HEK293 (cell line): Measurements from ENCODE around the gene CERS5.
A peak's percentile ranks its signal among the peaks of the same experiment; 100 is the strongest.

Experiments used
- CTCF ChIA-PET: fragments of 350-600 bp; formaldehyde crosslinking; extraction: SDS; loops from one replicate; lab custom pipeline; 2021; ENCODE audit warnings: antibody characterized with exemption; lab: Yijun Ruan, JAX
- POLR2A ChIA-PET: fragments of 300-600 bp; formaldehyde crosslinking; extraction: SDS; loops from one replicate; lab custom pipeline; 2020; ENCODE audit warnings: antibody characterized with exemption, inconsistent platforms; lab: Yijun Ruan, JAX
- H3K27ac ChIP-seq: fragments of 200-500 bp; sonication (Bioruptor generic); 2 replicates; pipeline ENCODE4 v1.5.1; 2014; ENCODE audit warnings: low read depth, low read length, control low read depth, inconsistent platforms; ENCODE audit errors: extremely low read depth
- H3K36me3 ChIP-seq, 2 experiments: fragments of 200-500 bp in 1 of 2; sonication (Bioruptor generic) in 1 of 2; 1 replicate in 1 of 2; 2 replicates in 1 of 2; pipeline ENCODE4 v1.5.1; 2014 to 2017; ENCODE audit warnings: inconsistent platforms in 2 of 2, low read length in 2 of 2; ENCODE audit not compliant: control insufficient read depth in 2 of 2, insufficient read depth in 1 of 2
- H3K4me1 ChIP-seq: fragments of 200-500 bp; sonication (Bioruptor generic); 2 replicates; pipeline ENCODE4 v1.5.1; 2014; ENCODE audit warnings: mild to moderate bottlenecking, low read length, inconsistent platforms; ENCODE audit not compliant: control insufficient read depth, insufficient read depth
- H3K4me3 ChIP-seq: 2 replicates; pipeline ENCODE4 v1.5.1; 2011; ENCODE audit warnings: low read depth, mild to moderate bottlenecking, control low read depth, low read length, moderate library complexity
- H3K9me3 ChIP-seq: fragments of 200-500 bp; sonication (Bioruptor generic); 2 replicates; pipeline ENCODE4 v1.5.1; 2014; ENCODE audit warnings: low read depth, low read length, inconsistent platforms; ENCODE audit not compliant: control insufficient read depth, insufficient read depth
- HOXD13 ChIP-seq: sonication (generic); formaldehyde crosslinking; IDR thresholded peaks from 2 replicates; pipeline ENCODE4 v1.8.0; 2022; ENCODE audit warnings: missing genetic modification reagents, borderline replicate concordance
- KLF8 ChIP-seq: fragments of 450-650 bp; formaldehyde crosslinking; IDR thresholded peaks from 2 replicates; pipeline ENCODE4 v1.5.1; 2016; ENCODE audit warnings: missing biosample characterization, missing genetic modification characterization
- MEIS1 ChIP-seq: sonication (generic); formaldehyde crosslinking; IDR thresholded peaks from 2 replicates; pipeline ENCODE4 v1.8.1; 2022; ENCODE audit warnings: missing genetic modification reagents, mild to moderate bottlenecking, borderline replicate concordance
- SETDB1 ChIP-seq: IDR thresholded peaks from one replicate; pipeline ENCODE4 v1.6.1; 2017; ENCODE audit warnings: mild to moderate bottlenecking, low read length, moderate library complexity, mixed read lengths; ENCODE audit not compliant: insufficient read length
- SP7 ChIP-seq: fragments of 450-650 bp; formaldehyde crosslinking; IDR thresholded peaks from 2 replicates; pipeline ENCODE4 v1.5.1; 2016; ENCODE audit warnings: missing biosample characterization, missing genetic modification characterization
- ZBTB17 ChIP-seq: fragments of 450-650 bp; formaldehyde crosslinking; IDR thresholded peaks from 2 replicates; pipeline ENCODE4 v1.5.1; 2016; ENCODE audit warnings: missing biosample characterization, missing genetic modification characterization
- ZIC2 ChIP-seq: fragments of 450-650 bp; formaldehyde crosslinking; IDR thresholded peaks from 2 replicates; pipeline ENCODE4 v1.5.1; 2016; ENCODE audit warnings: missing biosample characterization, missing genetic modification characterization
- ZNF132 ChIP-seq: fragments of 450-650 bp; formaldehyde crosslinking; IDR thresholded peaks from 2 replicates; pipeline ENCODE4 v1.5.1; 2017; ENCODE audit warnings: missing biosample characterization, missing genetic modification characterization, borderline replicate concordance
- ZNF155 ChIP-seq: fragments of 450-650 bp; formaldehyde crosslinking; IDR thresholded peaks from 2 replicates; pipeline ENCODE4 v1.5.1; 2016; ENCODE audit warnings: missing biosample characterization, missing genetic modification characterization
- ZNF2 ChIP-seq: fragments of 450-650 bp; formaldehyde crosslinking; IDR thresholded peaks from 2 replicates; pipeline ENCODE4 v1.5.1; 2016; ENCODE audit warnings: missing biosample characterization, missing genetic modification characterization
- ZNF266 ChIP-seq: fragments of 450-650 bp; formaldehyde crosslinking; IDR thresholded peaks from 2 replicates; pipeline ENCODE4 v1.5.1; 2016; ENCODE audit warnings: missing biosample characterization, missing genetic modification characterization, low read depth
- ZNF335 ChIP-seq: fragments of 450-650 bp; formaldehyde crosslinking; conservative IDR thresholded peaks from 2 replicates; pipeline ENCODE4 v1.5.1; 2016; ENCODE audit warnings: missing biosample characterization, missing genetic modification characterization
- ZNF341 ChIP-seq: fragments of 450-650 bp; formaldehyde crosslinking; IDR thresholded peaks from 2 replicates; pipeline ENCODE4; 2016; ENCODE audit warnings: low read depth, missing biosample characterization, missing genetic modification characterization
- ZNF391 ChIP-seq: fragments of 450-650 bp; formaldehyde crosslinking; IDR thresholded peaks from 2 replicates; pipeline ENCODE4 v1.5.1; 2016; ENCODE audit warnings: low read depth, missing biosample characterization, missing genetic modification characterization, borderline replicate concordance
- ZNF394 ChIP-seq: fragments of 450-650 bp; formaldehyde crosslinking; IDR thresholded peaks from 2 replicates; pipeline ENCODE4 v1.5.1; 2016; ENCODE audit warnings: missing biosample characterization, missing genetic modification characterization, mild to moderate bottlenecking, moderate library complexity, borderline replicate concordance
- ZNF426 ChIP-seq: fragments of 450-650 bp; formaldehyde crosslinking; IDR thresholded peaks from 2 replicates; pipeline ENCODE4 v1.5.1; 2017; ENCODE audit warnings: missing biosample characterization, missing genetic modification characterization, mild to moderate bottlenecking, inconsistent platforms, moderate library complexity
- ZNF48 ChIP-seq: fragments of 450-650 bp; formaldehyde crosslinking; IDR thresholded peaks from 2 replicates; pipeline ENCODE4 v1.5.1; 2016; ENCODE audit warnings: missing biosample characterization, missing genetic modification characterization
- ZNF544 ChIP-seq: fragments of 450-650 bp; formaldehyde crosslinking; IDR thresholded peaks from 2 replicates; pipeline ENCODE4 v1.5.0; 2017; ENCODE audit warnings: missing biosample characterization, missing genetic modification characterization
- ZNF600 ChIP-seq: fragments of 450-650 bp; formaldehyde crosslinking; IDR thresholded peaks from 2 replicates; pipeline ENCODE4 v1.5.1; 2016; ENCODE audit warnings: missing biosample characterization, missing genetic modification characterization
- ZNF621 ChIP-seq: fragments of 450-650 bp; formaldehyde crosslinking; IDR thresholded peaks from 2 replicates; pipeline ENCODE4 v1.5.1; 2017; ENCODE audit warnings: missing biosample characterization, missing genetic modification characterization
- ZNF701 ChIP-seq: fragments of 450-650 bp; formaldehyde crosslinking; IDR thresholded peaks from 2 replicates; pipeline ENCODE4 v1.5.1; 2016; ENCODE audit warnings: missing biosample characterization, missing genetic modification characterization
- TF ChIP-seq, protein P1 (sequence below): fragments of 450-650 bp; formaldehyde crosslinking; IDR thresholded peaks from 2 replicates; pipeline ENCODE4 v1.5.1; 2016; ENCODE audit warnings: missing biosample characterization, missing genetic modification characterization
- TF ChIP-seq, protein P2 (sequence below): fragments of 450-650 bp; formaldehyde crosslinking; IDR thresholded peaks from 2 replicates; pipeline ENCODE4 v1.5.1; 2016; ENCODE audit warnings: missing biosample characterization, missing genetic modification characterization
- TF ChIP-seq, protein P3 (sequence below): fragments of 450-650 bp; formaldehyde crosslinking; IDR thresholded peaks from 2 replicates; pipeline ENCODE4 v1.5.1; 2016; ENCODE audit warnings: missing biosample characterization, missing genetic modification characterization
- TF ChIP-seq, protein P4 (sequence below): fragments of 450-650 bp; formaldehyde crosslinking; IDR thresholded peaks from 2 replicates; pipeline ENCODE4 v1.5.1; 2016; ENCODE audit warnings: missing biosample characterization, missing genetic modification characterization

CERS5 gene

DNA sequence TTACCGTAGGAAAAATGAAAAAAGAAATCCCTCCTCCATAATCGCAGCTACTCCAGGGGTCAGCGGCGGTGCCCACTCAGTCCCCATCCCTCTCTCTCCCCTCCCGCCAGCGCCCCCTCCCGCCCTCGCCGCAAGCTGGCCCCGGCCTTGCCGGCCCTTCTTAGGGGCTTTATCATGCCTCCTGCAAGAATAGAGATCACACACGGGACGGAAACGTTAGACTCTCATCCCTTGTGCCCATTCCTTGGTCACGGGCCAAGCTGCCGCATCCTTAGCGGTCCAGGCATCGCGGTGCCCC, 55.8 kb downstream of the CERS5 start (continued):
- TF ChIP-seq ZNF155 (no peak), ZNF426 (no peak), KLF8 (tag by site-specific recombination) (no peak), HOXD13 (CRISPR knock-in tag) (no peak)
- TF ChIP-seq, protein P1, sequence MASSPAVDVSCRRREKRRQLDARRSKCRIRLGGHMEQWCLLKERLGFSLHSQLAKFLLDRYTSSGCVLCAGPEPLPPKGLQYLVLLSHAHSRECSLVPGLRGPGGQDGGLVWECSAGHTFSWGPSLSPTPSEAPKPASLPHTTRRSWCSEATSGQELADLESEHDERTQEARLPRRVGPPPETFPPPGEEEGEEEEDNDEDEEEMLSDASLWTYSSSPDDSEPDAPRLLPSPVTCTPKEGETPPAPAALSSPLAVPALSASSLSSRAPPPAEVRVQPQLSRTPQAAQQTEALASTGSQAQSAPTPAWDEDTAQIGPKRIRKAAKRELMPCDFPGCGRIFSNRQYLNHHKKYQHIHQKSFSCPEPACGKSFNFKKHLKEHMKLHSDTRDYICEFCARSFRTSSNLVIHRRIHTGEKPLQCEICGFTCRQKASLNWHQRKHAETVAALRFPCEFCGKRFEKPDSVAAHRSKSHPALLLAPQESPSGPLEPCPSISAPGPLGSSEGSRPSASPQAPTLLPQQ (tag by site-specific recombination): no peak; the same call in 1 of the 2 replicates
- TF ChIP-seq, protein P2, sequence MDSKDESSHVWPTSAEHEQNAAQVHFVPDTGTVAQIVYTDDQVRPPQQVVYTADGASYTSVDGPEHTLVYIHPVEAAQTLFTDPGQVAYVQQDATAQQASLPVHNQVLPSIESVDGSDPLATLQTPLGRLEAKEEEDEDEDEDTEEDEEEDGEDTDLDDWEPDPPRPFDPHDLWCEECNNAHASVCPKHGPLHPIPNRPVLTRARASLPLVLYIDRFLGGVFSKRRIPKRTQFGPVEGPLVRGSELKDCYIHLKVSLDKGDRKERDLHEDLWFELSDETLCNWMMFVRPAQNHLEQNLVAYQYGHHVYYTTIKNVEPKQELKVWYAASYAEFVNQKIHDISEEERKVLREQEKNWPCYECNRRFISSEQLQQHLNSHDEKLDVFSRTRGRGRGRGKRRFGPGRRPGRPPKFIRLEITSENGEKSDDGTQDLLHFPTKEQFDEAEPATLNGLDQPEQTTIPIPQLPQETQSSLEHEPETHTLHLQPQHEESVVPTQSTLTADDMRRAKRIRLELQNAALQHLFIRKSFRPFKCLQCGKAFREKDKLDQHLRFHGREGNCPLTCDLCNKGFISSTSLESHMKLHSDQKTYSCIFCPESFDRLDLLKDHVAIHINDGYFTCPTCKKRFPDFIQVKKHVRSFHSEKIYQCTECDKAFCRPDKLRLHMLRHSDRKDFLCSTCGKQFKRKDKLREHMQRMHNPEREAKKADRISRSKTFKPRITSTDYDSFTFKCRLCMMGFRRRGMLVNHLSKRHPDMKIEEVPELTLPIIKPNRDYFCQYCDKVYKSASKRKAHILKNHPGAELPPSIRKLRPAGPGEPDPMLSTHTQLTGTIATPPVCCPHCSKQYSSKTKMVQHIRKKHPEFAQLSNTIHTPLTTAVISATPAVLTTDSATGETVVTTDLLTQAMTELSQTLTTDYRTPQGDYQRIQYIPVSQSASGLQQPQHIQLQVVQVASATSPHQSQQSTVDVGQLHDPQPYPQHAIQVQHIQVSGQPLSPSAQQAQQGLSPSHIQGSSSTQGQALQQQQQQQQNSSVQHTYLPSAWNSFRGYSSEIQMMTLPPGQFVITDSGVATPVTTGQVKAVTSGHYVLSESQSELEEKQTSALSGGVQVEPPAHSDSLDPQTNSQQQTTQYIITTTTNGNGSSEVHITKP: no peak

DNA sequence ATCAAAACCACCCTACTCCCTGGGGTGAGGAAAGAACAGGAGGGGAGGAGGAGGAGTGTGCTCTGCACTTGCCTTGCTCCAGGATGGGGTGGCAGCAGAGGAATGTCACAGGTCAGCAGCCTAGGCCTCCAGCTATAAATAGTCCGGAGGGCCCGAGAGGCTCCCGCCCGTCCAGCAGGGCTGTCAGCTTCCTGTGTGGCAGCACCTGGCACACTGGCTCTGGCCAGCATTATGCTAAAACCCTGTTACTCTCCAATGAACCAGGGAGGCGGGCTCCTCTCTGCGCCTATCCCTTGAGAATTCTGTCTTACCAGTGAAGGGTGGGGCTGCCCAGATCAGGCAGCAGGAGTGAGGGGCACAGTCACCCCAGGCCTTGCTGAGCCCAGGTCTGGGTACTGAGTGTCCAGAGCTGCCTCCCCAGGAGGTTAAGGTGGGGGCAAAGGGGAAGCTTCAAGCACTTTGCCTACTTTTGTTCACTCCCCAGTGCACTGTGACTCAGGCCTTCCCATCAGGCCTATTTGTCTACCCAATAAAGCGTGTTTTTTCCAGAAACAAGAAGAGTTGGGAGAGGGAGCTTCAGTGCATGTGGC, 56.3 kb downstream of the CERS5 start:
- no peak overlapping the region for H3K4me3 ChIP-seq
- POLR2A ChIA-PET: interaction anchor here (0.9 to 5.0 kb wide), 13 partner anchors 8 to 204 kb away, joined by 3 to 68 read pairs (median 9); partner anchors contain the start of genes CERS5, GPD1, LIMA1 and SMARCD1

DNA sequence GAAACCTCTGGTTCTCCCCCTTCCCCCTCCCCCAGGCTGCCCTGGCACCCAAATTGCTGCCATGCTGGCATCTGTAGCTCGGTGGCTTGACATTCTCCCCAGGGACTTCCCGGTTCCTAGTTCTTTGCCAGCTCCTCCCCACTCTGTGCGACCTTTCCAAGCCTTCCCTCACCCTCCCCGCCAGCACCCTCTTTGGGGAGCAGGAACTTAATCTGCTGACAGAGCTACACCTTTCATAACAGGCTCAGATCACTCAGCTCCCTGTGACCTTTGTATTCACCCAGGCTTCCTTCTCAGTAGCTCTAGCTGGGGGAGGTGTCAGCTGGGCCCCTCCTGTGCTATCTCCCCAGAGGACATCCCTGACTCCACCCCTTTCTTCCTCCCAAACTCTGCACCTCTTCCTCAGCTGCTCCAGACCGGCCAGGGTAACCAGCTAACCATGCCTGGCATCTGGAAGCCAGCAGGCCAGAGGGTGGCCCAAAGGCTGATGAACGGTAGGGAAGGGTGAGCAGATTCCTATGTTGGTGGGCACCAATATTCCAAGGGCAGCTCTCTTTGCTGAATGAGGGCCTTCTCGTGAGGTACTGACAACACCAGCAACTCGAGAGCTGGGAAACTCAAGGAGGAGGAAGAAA, 56.9 kb downstream of the CERS5 start:
- H3K9me3 ChIP-seq: no peaks in the 10 kb centered on the region
- peaks cover 3% of the 10 kb centered on the region; the same call in 1 of the 2 replicates for H3K4me1 ChIP-seq
- POLR2A ChIA-PET: interaction anchor here (0.9 to 5.0 kb wide), 5 partner anchors 7 to 173 kb away, joined by 4 to 68 read pairs (median 32); partner anchors contain the start of genes CERS5, GPD1, LIMA1 and SMARCD1
- no peak overlapping the region for H3K4me3 ChIP-seq
- peak overlapping the region; percentile 27; the same call in 1 of the 2 replicates for H3K27ac ChIP-seq
- CTCF ChIA-PET: interaction anchor here (0.6 to 5.1 kb wide), 18 partner anchors 9 to 222 kb away, joined by 3 to 53 read pairs (median 6); partner anchors contain the start of genes CERS5, GPD1 and SMARCD1
- no peaks in the 10 kb centered on the region; a peak in 1 of 3 replicates for H3K36me3 ChIP-seq
- TF ChIP-seq ZNF2 (tag by site-specific recombination) (peak; percentile 93), ZNF48 (tag by site-specific recombination) (no peak), ZNF621 (tag by site-specific recombination) (no peak), SETDB1 (no peak), ZBTB17 (tag by site-specific recombination) (peak; percentile 40), ZNF701 (tag by site-specific recombination) (no peak), ZNF600 (tag by site-specific recombination) (peak; percentile 64; the same call in 1 of the 2 replicates), ZNF394 (tag by site-specific recombination) (peak; percentile 32; the same call in 1 of the 2 replicates), ZNF341 (peak; percentile 63; the same call in 1 of the 2 replicates), ZNF335 (tag by site-specific recombination) (peak; percentile 13; the same call in 1 of the 2 replicates), ZIC2 (tag by site-specific recombination) (0 out of 2 replicates have a peak, but pooled peaks have one; percentile 15), ZNF132 (tag by site-specific recombination) (no peak), ZNF266 (tag by site-specific recombination) (no peak), SP7 (tag by site-specific recombination) (peak; percentile 36; the same call in 1 of the 2 replicates), ZNF544 (tag by site-specific recombination) (no peak)
- TF ChIP-seq, protein P3, sequence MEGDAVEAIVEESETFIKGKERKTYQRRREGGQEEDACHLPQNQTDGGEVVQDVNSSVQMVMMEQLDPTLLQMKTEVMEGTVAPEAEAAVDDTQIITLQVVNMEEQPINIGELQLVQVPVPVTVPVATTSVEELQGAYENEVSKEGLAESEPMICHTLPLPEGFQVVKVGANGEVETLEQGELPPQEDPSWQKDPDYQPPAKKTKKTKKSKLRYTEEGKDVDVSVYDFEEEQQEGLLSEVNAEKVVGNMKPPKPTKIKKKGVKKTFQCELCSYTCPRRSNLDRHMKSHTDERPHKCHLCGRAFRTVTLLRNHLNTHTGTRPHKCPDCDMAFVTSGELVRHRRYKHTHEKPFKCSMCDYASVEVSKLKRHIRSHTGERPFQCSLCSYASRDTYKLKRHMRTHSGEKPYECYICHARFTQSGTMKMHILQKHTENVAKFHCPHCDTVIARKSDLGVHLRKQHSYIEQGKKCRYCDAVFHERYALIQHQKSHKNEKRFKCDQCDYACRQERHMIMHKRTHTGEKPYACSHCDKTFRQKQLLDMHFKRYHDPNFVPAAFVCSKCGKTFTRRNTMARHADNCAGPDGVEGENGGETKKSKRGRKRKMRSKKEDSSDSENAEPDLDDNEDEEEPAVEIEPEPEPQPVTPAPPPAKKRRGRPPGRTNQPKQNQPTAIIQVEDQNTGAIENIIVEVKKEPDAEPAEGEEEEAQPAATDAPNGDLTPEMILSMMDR: no peak
- TF ChIP-seq, protein P4, sequence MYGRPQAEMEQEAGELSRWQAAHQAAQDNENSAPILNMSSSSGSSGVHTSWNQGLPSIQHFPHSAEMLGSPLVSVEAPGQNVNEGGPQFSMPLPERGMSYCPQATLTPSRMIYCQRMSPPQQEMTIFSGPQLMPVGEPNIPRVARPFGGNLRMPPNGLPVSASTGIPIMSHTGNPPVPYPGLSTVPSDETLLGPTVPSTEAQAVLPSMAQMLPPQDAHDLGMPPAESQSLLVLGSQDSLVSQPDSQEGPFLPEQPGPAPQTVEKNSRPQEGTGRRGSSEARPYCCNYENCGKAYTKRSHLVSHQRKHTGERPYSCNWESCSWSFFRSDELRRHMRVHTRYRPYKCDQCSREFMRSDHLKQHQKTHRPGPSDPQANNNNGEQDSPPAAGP (tag by site-specific recombination): peak; percentile 35; the same call in 1 of the 2 replicates

More for the DNA sequence above, 56.3 kb downstream of the CERS5 start:
- Histone ChIP-seq H3K36me3 (peaks cover 0 to 5% of the 10 kb centered on the region in 2 experiments; a peak in 2 of 3 replicates), H3K4me1 (peaks cover 3% of the 10 kb centered on the region; the same call in 1 of the 2 replicates), H3K9me3 (no peaks in the 10 kb centered on the region), H3K27ac (0 out of 2 replicates have a peak overlapping the region, but pooled peaks have one; percentile 27)
- CTCF ChIA-PET: interaction anchor here (0.6 to 5.1 kb wide), 28 partner anchors 9 to 221 kb away, joined by 3 to 53 read pairs (median 5); partner anchors contain the start of genes CERS5, GPD1 and SMARCD1
- TF ChIP-seq ZNF391 (tag by site-specific recombination) (no peak), MEIS1 (CRISPR knock-in tag) (no peak), ZNF600 (tag by site-specific recombination) (peak; percentile 2; the same call in 1 of the 2 replicates)
